Activated CD4-positive, alpha-beta T cell treated with anti-CD3 and anti-CD28 coated beads, Interleukin-2, amount 50 U/mL, for 48 hours (primary cell): ENCODE measurements around the gene ILK.

Experiments
- DNase-seq, 2 experiments: peaks; one replicate each; pipeline ENCODE4 v3.0.0-alpha.2; 2020

Gene ILK

DNA sequence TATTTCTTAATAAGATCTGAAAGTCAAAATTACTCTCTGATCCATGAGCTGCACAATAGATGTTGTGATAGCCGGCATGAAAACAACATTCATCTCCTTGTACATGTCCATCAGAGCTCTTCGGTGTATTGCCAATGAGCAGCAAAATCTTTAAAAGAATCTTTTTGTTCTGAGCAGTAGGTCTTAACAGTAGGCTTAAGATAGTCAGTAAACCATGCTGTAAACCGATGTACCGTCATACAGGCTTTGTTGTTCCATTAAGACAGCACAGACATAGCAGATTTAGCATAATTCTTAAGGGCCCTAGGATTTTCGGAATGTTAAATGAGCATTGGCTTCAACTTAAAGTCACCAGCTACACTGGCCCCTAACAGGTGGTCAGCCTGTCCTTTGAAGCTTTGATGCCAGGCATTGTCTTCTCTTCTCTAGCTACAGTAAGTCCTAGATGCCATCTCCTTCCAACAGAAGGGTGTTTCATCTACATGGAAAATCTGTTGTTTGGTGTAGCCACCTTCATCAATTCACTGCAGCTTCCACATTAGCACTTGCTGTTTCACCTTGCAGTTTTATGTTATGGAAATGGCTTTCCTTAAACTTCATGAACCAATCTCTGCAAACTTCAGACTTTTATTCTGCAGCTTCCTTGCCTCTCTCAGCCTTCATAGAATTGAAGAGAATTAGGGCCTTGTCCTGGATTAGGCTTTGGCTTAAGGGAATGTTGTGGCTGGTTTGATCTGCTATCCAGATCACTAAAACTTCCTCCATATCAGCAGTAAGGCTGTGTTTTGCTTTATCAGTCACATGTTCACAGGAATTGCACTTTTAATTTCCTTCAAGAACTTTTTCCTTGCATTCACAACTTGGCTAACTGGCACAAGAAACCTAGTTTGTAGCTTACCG, 28.5 kb upstream of the ILK start:
- no peak for DNase-seq

DNA sequence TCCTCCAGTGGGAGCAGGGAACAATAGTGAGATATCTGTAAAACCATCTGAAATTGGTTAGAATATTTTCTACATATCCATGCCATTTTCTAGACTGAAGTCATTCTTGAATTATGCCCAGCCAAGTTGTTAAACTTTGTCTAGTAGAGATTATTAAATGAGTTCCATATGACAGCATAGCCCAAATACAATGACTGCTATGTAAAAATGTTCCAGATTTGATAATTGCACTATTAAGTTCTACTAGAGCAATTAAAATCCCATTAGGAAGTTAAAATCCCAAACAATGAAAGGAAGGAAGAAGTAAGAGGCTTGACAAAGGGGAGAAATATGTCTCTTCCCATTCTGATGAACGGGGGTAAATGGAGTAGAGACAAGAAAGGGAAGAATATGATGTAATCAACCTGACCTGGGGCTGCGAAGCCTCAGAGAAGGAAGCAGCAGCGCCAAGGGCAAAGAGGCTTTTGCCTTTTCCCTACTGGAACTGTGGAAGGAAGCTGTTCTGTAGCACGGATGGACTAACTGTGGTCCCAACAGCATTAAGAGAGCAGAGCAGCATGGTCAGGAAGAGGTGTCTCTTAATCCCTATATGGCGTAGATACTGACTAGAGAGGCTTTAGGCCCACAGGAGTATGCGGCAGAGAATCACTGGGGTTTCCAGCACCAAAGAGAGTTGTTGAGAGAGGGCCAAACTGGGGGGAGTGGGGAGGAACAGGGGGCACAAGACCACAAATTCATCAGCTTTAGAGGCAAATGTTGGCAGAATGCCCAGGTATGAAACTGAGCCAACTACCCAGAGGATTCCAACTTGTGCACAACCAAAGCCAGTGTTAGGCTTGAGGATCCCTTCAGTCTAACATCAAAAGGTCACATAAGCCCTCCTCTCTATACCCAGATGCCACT, 26.9 kb upstream of the ILK start:
- DNase-seq, result no peak

DNA sequence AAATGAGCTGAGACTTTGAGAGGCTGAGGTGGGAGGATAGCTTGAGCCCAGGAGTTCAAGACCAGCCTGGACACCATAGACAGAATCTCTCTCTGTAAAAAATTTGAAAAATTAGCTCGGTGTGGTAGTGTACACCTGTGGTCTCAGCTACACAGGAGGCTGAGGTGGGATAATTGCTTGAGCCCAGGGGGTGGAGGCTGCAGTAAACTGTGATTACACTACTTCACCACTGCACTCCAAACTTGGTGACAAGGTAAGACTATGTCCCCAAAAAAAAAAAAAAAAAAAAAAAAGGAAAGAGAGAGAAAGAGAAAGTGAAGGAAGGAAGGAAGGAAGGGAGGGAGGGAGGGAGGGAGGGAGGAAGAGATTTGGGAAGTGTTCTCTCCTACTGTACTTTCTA, 25.4 kb upstream of the ILK start:
- no peak for DNase-seq

DNA sequence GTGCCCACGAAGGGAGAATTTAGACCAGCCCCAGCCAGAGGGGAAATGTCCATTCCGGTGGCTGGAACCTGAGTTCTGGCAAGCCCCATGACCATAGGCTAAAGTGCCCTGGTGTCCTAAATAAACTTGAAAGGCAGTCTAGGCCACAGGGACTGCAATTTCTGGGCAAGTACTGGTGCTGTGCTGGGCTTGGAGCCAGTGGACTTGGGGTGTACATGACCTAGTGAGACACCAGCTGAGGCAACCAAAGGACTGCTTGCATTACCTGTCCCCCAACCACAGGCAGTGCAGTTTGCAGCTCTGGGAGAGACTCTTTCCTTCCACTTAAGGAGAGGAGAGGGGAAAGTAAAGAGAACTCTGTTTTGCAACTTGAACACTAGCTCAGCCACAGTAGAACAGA, 23.9 kb upstream of the ILK start:
- DNase-seq, result no peak

DNA sequence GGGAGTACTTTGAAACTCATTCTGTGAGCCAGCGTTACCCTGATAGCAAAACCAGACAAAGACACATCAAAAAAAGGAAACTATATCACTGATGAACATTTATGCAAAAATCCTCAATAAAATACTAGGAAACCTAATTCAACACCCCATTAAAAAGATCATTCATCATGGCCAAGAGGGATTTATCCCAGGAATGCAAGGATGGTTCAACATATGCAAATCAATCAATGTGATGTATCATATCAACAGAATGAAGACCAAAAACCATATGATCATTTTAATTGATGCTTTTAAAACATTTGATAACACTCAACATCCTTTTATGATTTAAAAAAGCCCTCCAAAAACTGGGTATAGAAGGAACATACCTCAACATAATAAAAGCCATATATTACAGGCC, 20.0 kb upstream of the ILK start:
- no peak for DNase-seq

DNA sequence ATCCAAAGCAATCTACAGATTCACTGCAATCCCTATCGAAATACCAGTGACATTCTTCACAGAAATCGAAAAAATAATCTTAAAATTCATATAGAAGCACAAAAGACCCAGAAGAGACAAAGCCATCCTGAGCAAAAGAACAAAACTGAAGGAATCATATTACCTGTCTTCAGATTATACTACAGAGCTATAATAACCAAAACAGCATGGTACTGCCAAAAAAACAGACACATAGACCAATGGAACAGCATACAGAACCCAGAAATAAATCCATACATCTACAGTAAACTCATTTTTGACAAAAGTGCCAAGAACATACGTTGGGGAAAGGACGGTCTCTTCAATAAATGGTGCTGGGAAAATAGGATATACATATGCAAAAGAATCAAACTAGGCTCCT, 19.0 kb upstream of the ILK start:
- no peak for DNase-seq

DNA sequence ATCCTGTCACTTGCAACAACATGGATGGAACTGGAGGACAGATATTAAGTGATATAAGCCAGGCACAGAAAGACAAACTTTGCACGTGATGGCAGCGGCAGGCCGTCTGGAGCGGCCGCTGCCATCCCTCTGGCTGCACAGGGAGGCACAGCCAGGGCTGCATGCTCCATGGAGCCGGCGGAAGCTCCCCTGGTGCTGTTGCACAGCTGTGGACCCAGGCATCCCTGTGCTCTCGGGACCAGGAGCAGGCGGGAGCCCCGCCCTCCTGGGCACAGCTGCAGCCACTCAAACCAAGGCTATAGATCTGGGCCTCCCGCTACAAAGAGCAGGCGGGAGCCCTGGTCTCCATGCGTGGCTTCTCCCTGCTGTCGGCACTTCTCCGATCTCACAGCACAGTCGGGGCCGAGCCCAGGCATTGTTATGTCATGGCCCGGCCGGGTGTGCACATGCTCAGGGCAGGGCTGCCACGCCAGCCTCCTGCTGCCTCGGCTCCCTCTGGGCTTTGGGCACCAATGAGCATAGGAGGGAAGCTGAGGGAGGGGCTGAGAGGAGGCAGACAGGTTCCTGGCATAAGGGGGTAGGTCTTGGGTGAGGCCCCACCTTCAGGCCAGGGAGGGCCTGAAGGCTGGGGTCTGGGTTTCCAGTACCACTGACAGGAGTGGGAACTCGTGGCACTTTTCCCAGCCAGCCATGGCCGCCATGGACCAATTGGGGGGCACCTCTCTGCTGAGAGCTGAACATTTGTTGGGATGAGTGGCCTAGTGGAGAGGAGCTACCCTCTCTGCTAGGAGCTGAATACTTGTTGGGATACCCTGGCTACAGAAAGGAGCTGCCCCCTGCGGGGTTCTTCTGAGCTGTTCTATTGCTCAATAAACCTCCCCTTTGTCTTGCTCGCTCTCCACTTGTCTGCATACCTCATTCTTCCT, 16.9 kb upstream of the ILK start:
- DNase-seq, result no peak

DNA sequence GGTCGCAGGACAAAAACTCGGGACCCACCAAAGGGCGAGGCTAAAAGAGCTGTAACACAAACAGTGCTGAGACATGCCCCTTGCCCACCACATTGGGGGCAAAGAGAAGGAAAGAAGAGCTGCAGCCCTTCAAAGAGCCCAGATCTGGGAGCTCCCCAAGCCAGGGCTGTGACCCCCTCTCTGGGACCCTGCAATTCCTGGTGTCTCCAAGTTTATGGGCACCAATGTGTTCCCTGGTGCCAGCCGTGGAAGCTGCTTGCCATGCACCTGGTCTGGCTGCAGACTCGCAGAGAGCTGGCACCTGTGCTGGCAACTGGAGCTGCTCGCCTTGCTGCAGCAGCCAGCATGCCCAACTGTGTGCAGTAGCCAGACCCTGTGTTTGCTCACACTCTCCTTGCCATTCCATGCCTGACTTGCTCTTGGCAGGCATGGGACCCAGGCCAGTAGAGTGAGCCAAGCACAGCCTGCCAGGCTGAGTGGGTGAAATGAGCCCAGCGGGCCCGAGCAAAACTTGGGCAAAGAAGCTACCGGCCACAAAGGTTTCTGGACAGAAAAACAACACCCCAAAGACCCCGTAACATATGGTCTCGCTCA, 16.1 kb upstream of the ILK start:
- no peak for DNase-seq

DNA sequence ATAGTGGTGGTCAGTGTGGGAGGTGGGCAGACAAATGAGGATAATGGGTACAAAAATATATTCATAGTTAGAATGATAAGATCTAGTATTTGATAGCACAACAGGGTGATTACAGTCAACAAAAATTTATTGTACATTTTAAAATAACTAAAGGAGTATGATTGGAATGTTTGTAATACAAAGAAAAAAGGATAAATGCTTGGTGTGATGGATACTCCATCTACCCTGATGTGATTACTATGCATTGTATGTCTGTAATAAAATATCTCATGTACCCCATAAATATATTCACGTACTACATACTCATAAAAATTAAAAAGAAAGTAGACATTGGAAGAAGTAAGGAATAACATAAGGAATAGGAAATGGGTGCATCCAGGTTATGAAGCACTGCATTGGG, 15.6 kb upstream of the ILK start:
- no peak for DNase-seq

DNA sequence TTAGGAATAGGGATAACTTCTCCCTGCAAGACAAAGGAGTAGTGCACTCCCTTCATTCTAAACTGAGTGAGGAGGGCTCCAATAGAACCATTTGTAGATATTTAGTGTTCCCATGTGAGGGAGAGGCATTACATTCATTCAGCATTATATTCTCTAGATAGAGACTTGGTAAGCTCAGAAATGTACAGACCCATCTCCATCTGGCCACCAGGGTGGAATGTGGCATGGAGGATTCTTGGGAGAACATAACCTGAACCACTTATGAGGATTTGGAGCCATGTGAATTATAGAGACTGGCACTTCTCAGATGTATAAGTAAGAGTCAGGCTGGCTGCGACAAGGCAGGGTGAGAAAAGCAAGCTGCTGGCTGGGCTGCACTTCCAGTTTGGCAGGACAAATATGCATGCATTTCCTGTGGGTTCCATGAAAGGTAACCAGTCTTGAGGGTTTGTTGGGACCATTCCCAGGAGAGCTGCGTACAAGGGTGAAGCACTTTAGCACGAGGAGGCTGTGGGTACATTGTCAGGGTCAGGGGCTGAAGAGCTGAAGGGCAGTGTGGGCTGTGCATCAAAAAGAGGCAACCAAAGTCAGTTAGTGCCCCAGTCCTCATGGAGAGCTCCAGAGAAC, 9.3 kb upstream of the ILK start:
- DNase-seq, result no peak

DNA sequence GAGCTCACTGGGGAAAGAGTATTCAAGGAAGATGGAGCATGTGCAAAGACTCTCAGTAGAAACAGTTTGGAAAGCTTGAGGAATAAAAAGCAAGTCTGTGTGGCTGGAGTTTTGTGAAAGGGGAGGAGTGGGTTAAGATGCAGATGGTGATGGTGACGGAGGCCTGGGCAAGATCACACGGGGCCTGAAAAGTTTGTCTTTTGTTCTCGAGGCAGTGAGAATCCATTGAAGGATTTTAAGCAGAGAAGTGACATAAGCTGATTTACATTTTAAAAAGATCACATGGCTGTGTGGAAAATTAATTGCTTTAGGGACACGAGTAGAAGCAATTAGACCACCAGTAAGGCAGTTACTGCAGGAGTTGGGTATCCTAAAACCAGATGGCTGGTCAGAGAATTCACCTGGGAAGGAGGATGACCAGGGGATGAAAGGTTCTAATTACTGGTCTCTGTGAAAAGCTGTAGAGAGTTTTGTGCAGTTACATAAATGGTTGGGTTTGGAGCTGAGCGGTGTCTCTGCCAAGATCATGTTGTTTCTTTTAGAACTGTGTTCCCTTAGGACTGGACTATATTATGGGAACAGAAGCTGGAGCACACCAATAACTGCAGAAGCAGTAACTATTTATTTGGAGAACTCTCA, 7.2 kb upstream of the ILK start:
- DNase-seq, result no peak

DNA sequence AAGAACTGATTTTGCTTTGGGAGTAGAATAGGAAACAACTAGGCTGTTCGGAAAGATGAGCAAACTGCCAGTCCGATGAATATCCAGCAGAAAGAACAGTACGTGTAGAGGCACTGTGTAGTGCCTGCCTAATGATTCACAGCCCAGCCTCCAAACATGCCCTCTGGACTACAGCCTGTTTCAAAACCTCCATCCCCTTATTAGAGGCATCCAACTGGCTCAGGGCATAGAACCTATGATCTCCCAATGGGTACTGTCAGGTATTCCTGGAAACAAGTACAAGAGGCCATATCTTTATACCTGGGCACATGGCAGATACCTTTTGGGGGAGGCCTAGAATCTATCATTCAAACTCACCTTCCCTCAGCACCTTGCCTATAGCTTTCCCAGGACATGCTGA, 5.0 kb upstream of the ILK start:
- DNase-seq, result no peak

DNA sequence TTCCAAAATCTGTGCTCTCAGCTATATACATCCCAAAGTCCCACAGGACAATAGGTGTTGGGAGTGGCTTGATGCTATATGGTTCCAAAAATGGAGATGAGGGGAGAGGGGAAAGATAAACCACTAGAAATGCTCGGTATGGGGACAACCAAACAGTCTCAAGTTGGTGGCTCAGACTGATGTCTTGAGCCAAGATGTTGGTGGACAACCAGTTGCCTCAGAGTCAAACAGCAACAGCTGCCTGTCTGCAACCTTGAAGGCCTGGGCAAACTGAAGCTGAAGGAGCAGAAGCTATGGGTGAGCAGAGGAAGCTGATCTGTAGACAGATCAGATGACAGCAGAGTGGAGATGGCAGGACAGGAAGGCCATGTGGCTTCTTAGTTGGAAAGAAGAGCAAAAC, 4.1 kb upstream of the ILK start:
- DNase-seq, result no peak

DNA sequence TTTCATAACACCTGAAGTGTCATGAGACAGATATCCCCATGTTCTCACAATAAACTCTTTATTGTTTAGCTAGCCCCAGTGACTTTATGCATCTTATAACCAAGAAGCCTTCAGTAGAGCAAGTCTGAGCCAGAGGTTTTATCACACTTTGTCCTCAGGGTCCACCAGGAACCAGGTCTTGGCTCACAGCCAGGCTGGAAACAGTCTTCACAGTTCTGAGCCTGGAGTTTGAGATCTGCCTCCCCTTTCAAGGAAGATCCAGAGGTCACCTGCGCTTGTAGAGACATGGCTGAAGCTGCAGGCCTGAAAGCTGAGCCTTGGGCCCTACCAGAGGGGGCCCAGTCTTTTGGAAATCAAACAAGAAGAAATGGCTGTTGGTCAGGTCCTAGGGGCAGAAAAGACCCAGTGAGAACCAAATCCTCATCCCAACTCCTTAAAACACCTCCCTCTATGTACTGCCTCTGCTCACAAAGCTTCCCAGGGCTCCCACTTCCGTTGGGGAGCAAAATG, 3.6 kb upstream of the ILK start:
- no peak for DNase-seq

DNA sequence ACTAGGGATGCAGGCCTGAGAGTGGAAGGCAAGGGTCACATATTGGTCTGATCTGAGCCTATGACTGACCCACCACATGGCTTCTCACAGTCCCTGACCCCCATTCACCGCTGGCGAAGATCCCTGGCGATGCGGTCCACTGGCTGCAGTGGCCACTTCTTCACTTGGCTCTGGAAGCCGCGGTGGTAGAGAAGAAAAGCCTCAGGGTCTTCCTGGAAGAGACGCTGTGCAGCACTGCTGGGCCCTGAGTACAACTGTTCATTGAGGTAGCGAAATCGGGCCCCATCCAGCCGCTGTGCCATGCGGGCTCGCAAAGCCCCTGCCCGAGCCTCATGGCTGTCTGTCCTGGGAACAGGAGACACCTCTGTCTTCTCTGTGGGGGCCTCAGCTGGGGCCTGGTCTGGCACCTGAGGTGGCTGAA, 2.5 kb upstream of the ILK start:
- DNase-seq, result no peak

DNA sequence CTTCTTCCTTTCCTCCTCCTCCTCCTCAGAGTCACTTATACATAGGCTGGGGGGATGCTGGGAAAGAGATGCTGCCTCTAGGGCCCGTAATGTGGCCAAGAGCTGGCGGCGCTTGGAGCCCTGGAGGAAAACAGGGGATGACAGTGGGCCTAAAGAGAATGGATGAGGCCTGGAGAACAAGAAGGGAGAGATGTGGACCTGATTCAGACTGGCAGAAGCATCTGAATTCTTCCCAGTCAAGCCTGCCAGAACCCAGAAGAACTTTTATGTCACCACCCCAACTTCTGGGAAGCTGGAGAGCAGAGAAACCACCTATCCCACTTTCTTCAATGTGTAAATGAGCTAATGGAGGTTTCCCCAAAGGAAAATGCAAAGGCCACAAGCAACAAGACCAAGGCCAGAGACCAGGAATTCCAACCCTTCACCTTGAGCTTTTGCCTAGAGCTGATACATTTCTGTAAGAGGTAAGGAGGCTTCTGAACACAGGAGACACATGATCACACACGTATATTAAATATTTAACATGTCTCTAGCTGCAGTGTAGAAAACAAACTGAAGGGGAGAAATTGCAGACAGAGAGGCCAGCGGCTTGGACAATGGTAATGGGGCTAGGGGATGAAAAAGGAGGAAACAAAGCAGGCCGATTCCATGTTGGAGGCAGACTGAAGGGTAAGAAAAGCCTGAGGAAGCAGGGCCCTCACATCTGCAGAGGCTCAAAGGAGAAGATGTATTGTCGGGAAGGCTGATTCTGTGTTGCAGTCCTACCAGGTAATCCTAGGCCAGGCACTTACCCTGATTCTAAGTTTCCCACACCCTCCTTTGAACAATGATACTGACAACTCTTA, 1.3 kb upstream of the ILK start:
- no peak for DNase-seq

DNA sequence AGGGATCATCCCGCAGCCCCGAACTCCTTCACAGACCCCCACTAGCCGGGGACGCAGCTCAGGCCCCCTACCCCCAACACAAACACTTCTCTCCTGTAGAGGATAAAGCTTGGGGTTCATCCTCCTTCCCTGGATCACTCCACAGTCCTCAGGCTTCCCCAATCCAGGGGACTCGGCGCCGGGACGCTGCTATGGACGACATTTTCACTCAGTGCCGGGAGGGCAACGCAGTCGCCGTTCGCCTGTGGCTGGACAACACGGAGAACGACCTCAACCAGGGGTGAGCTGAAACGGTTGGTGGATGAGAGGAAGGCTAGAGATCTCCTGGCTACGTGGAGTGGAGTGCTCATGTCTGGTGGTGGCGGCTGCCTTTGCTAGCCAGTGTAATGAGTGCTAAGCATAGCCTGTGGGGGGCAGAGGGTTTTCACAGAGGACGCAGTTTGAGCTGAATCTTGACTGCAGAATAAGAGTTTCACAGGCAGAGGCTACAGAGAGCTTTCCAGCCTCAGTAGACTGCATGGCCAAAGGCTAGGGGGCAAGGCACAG, 580 bp downstream of the ILK start:
- DNase-seq, result peak; percentile 42 to 59

DNA sequence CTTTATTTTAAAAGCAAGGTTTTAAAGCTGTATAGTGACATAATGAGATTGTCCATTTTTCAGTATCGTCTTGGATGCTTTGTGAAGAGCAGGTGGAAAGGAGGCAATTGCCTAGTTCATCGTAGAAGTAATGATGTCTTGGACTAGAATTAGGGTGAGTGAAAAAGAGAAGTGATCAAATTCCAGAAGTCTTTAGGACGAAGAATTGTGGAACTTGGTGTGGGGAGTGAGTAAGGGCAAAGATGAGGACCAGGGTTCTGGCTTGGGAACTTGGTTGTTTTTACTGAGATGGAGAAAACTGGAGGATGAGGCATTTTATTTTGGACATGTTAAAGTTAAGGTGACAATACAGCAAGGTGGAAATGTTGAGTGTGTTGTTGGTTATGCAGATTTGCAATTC, 1.2 kb downstream of the ILK start:
- no peak for DNase-seq

DNA sequence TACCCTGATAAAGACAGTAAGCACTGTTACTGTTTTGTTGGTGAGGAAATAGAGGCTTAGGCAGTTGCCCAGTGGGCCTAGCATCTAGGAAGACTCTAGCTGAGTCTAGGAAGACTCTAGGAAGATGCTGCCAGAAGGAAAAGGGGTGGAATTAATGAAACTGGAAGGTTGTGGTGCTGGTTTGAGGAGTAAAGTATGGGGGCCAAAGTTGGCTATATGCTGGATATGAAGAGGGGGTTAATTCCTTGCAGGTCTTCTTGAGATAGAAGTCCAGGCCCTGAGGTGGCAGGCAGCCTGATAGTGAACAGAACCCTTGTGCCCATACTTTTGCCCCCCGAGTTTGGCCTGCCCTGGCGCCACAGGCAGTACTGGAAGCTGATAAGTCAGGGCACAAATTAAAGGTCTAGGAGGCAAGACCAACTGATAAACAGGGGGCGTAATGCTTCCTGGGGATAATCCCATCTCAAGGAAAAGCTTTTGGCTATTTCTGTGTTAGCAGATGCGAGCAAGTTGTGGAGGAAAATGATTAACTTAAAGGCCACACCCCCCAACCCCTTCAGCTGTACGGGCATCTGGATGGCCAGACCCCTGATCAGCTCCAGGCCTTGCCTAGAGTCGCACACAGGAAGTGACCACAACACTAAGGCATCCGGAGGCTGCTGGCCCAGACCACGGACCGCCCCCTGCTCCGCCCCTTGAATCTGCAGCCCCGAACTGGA, 3.1 kb downstream of the ILK start:
- peak; percentile 76 to 82 for DNase-seq
